K562 (cell line): Measurements from ENCODE around the gene KLHL14. TPM values are rescaled to one million over a fixed set of nuclear protein-coding genes. Genes with fewer than 3 reads are reported as not detected.

Source experiments
- ATAC-seq: fragments of 200-7000 bp; cut with Tn5 transposase; 3 replicates; pipeline ENCODE4 v1.9.1; 2020; ENCODE audit warnings: moderate library complexity
- BruUV-seq: library from RNA; stranded (reverse); fragments of 400-500 nt; replicated peaks from 2 replicates; lab custom pipeline; 2021; lab: Mats Ljungman, UMichigan
- CTCF ChIA-PET: fragments of 300-600 bp; formaldehyde crosslinking; extraction: SDS; loops from one replicate; lab custom pipeline; 2021; ENCODE audit warnings: low intra/inter-chr PET ratio; lab: Yijun Ruan, JAX
- POLR2A ChIA-PET: fragments of 300-600, 350-650 bp; sonication (Branson Sonifier 250); formaldehyde crosslinking; extraction: SDS; loops from one replicate; lab custom pipeline; 2021; ENCODE audit warnings: antibody characterized with exemption, inconsistent platforms; lab: Yijun Ruan, JAX
- DNase-seq, 4 experiments: peaks; one replicate each; pipeline versions ENCODE4 v3.0.0 to v3.0.0-alpha.2; 2011 to 2018; ENCODE audit warnings: low spot score in 3 of 4, mixed read lengths in 3 of 4; ENCODE audit errors: extremely low read depth in 1 of 4
- FAIRE-seq: peaks from 2 replicates; lab custom pipeline; 2011; peaks lifted over from hg19 to GRCh38; lab: Jason Lieb, UNC
- H2AFZ ChIP-seq: 2 replicates; pipeline ENCODE4 v1.6.0; 2011; ENCODE audit warnings: low read depth, low read length, control low read depth, inconsistent platforms
- H3K27ac ChIP-seq: fragments of 200-600 bp; 3 replicates; pipeline ENCODE4 v1.8.0; 2011; ENCODE audit warnings: low read depth, mild to moderate bottlenecking, control low read depth, inconsistent platforms, low read length, moderate library complexity, mixed read lengths; ENCODE audit errors: extremely low read depth
- H3K27me3 ChIP-seq, 2 experiments: fragments of 300-600 bp in 1 of 2; 2 replicates in 1 of 2; 3 replicates in 1 of 2; pipeline versions ENCODE4 v1.6.0 to v1.8.0; 2011; ENCODE audit warnings: inconsistent platforms in 2 of 2, low read length in 2 of 2, mild to moderate bottlenecking in 1 of 2, mixed read lengths in 1 of 2, moderate library complexity in 1 of 2; ENCODE audit not compliant: control insufficient read depth in 2 of 2, insufficient read depth in 2 of 2
- H3K36me3 ChIP-seq: fragments of 300-600 bp; 3 replicates; pipeline ENCODE4 v1.8.0; 2011; ENCODE audit warnings: mild to moderate bottlenecking, low read length, inconsistent platforms; ENCODE audit not compliant: control insufficient read depth, insufficient read depth
- H3K4me1 ChIP-seq, 2 experiments: fragments of 200-600 bp in 1 of 2; replicated peaks in 1 of 2; 2 replicates in 1 of 2; 3 replicates in 1 of 2; pipeline versions ENCODE4 v1.5.1 to v1.8.0; 2011; ENCODE audit warnings: inconsistent platforms in 2 of 2, low read length in 2 of 2, mild to moderate bottlenecking in 1 of 2, mixed read lengths in 1 of 2, moderate library complexity in 1 of 2; ENCODE audit not compliant: control insufficient read depth in 2 of 2, insufficient read depth in 2 of 2
- H3K4me2 ChIP-seq: 2 replicates; pipeline ENCODE4 v1.6.1; 2011; ENCODE audit warnings: low read length, control low read depth, inconsistent platforms, mixed read lengths; ENCODE audit not compliant: insufficient read depth
- H3K4me3 ChIP-seq: fragments of 200-600 bp; sonication (generic), shearing (Covaris generic); 2 replicates; pipeline ENCODE4 v1.5.1; 2016; ENCODE audit warnings: control low read depth, inconsistent platforms
- H3K79me2 ChIP-seq: fragments of 200-600 bp; 3 replicates; pipeline ENCODE4 v1.8.0; 2011; ENCODE audit warnings: low read length, inconsistent platforms; ENCODE audit not compliant: control insufficient read depth, insufficient read depth
- H3K9ac ChIP-seq, 2 experiments: 2 replicates each; pipeline versions ENCODE4 v1.6.0 to v1.6.1; 2011; ENCODE audit warnings: low read depth in 2 of 2, low read length in 2 of 2, control low read depth in 1 of 2, inconsistent platforms in 1 of 2, mild to moderate bottlenecking in 1 of 2, mixed read lengths in 1 of 2; ENCODE audit not compliant: insufficient read depth in 1 of 2
- H3K9me1 ChIP-seq: one replicate; pipeline ENCODE4 v1.6.0; 2011; ENCODE audit warnings: inconsistent platforms, mild to moderate bottlenecking, low read length, moderate library complexity; ENCODE audit not compliant: control insufficient read depth, insufficient read depth
- H3K9me3 ChIP-seq: replicated peaks from 2 replicates; pipeline ENCODE4 v1.5.1; 2011; ENCODE audit warnings: low read depth, low read length, inconsistent platforms; ENCODE audit not compliant: control insufficient read depth, insufficient read depth
- H4K20me1 ChIP-seq: replicated peaks from 2 replicates; pipeline ENCODE4 v1.6.1; 2011; ENCODE audit warnings: low read length, inconsistent platforms, mixed read lengths; ENCODE audit not compliant: control insufficient read depth, insufficient read depth
- CEBPG ChIP-seq, 3 experiments: fragments of 200-800 bp in 1 of 3; sonication (Bioruptor generic) in 1 of 3; sonication (generic) in 1 of 3; formaldehyde crosslinking in 1 of 3; IDR thresholded peaks in 2 of 3; conservative IDR thresholded peaks in 1 of 3; 2 replicates each; pipeline versions ENCODE4 v1.6.1 to v1.8.0; 2016 to 2022; ENCODE audit warnings: missing compliant biosample characterization in 2 of 3, missing genetic modification characterization in 2 of 3, mild to moderate bottlenecking in 1 of 3, missing genetic modification reagents in 1 of 3
- CHD2 ChIP-seq: IDR thresholded peaks from 2 replicates; pipeline ENCODE4 v1.6.1; 2011; ENCODE audit warnings: low read depth, low read length
- CREB1 ChIP-seq, 2 experiments: sonication (generic) in 1 of 2; formaldehyde crosslinking in 1 of 2; IDR thresholded peaks; 2 replicates each; pipeline versions ENCODE4 v1.6.1 to v1.8.0; 2012 to 2022; ENCODE audit warnings: inconsistent platforms in 1 of 2, mild to moderate bottlenecking in 1 of 2, missing genetic modification reagents in 1 of 2, moderate library complexity in 1 of 2
- HNRNPL ChIP-seq: fragments of 200-400 bp; formaldehyde crosslinking; IDR thresholded peaks from 2 replicates; pipeline ENCODE4 v1.6.1; 2017; ENCODE audit warnings: low read depth, mild to moderate bottlenecking, low read length
- MEF2D ChIP-seq: conservative IDR thresholded peaks from 2 replicates; pipeline ENCODE4 v1.6.1; 2016; ENCODE audit warnings: low read depth, missing genetic modification characterization, missing compliant biosample characterization
- SMARCE1 ChIP-seq: fragments of 450-650 bp; IDR thresholded peaks from 2 replicates; pipeline ENCODE4 v1.7.1; 2016; ENCODE audit warnings: mild to moderate bottlenecking
- STAT5A ChIP-seq: IDR thresholded peaks from 2 replicates; pipeline ENCODE4 v1.6.1; 2012; ENCODE audit warnings: low read length, inconsistent platforms, borderline replicate concordance
- TOE1 ChIP-seq, 2 experiments: fragments of 450-650 bp in 1 of 2; sonication (generic) in 1 of 2; formaldehyde crosslinking in 1 of 2; IDR thresholded peaks; 2 replicates each; pipeline versions ENCODE4 v1.7.1 to v1.8.0; 2016 to 2022; ENCODE audit warnings: borderline replicate concordance in 2 of 2, mild to moderate bottlenecking in 2 of 2, antibody characterized with exemption in 1 of 2, inconsistent platforms in 1 of 2, low read depth in 1 of 2, missing genetic modification reagents in 1 of 2, moderate library complexity in 1 of 2
- ZNF224 ChIP-seq: sonication (generic); formaldehyde crosslinking; IDR thresholded peaks from 2 replicates; pipeline ENCODE4 v1.8.0; 2022; ENCODE audit warnings: mild to moderate bottlenecking, missing genetic modification reagents
- ZNF384 ChIP-seq: IDR thresholded peaks from 2 replicates; pipeline ENCODE4 v1.6.1; 2012; ENCODE audit warnings: low read depth, low read length, improper control_type of control experiment
- ZNF696 ChIP-seq: fragments of 250-450 bp; sonication (Bioruptor Pico); conservative IDR thresholded peaks from 2 replicates; pipeline ENCODE4 v1.4.0; 2020; ENCODE audit warnings: mild to moderate bottlenecking, moderate library complexity
- WGBS: fragments of 100-300 bp; shearing (Covaris generic); methylation state at CpG from one replicate; pipeline ENCODE4 v1.1.6; 2016; ENCODE audit warnings: low coverage, mixed read lengths; ENCODE audit not compliant: insufficient coverage; ENCODE audit errors: missing lambda C conversion rate; 5-methylcytosine and 5-hydroxymethylcytosine counted together
- in situ Hi-C: fragments of 300-500 bp; cut with MboI; formaldehyde crosslinking; loops from 4 replicates; pipeline ENCODE4 v1.15.0; 2018; ENCODE audit warnings: inconsistent platforms, mixed read lengths
- intact Hi-C: fragments of 100-400 bp; cut with micrococcal nuclease; formaldehyde crosslinking; loops from 2 replicates; pipeline ENCODE4 v1.14.2; 2022
- polyA plus RNA-seq, 8 experiments: library from polyadenylated mRNA; depleted of rRNA in 4 of 8; stranded (reverse) in 5 of 8; unstranded in 3 of 8; fragments of >200 nt; fragmentation: Nextera tagmentation in 2 of 8; fragmentation: Illumina TruSeq in 1 of 8; extraction: Ambion mirVana in 2 of 8; extraction: Trizol in 1 of 8; gene quantifications; 2 replicates each; pipeline versions ENCODE4 v1.2.1 to v1.2.3, GENCODE V29; 2011 to 2014; ENCODE audit warnings: inconsistent platforms in 1 of 8, missing spikeins in 1 of 8
- total RNA-seq, 7 experiments: library from RNA; depleted of rRNA in 6 of 7; stranded (reverse); fragments of >200 nt in 6 of 7; fragmentation: Illumina TruSeq in 2 of 7; extraction: Trizol in 2 of 7; gene quantifications; 2 replicates each; pipeline versions ENCODE4 v1.2.1 to v1.2.3, GENCODE V29; 2011 to 2021; ENCODE audit warnings: low replicate concordance in 1 of 7
- TF ChIP-seq, protein P1 (sequence below): fragments of 450-650 bp; formaldehyde crosslinking; IDR thresholded peaks from 2 replicates; pipeline ENCODE4 v1.4.0; 2022; ENCODE audit warnings: mild to moderate bottlenecking, moderate library complexity
- TF ChIP-seq, protein P2 (sequence below): fragments of 250-450 bp; sonication (Bioruptor Pico); IDR thresholded peaks from 2 replicates; pipeline ENCODE4 v1.4.0; 2020; ENCODE audit warnings: mild to moderate bottlenecking, moderate library complexity

The KLHL14 gene
- total and polyA plus RNA-seq, 9 of the 15 experiments (the other 6 are each of a cell fraction or from before 2014, with no cell fraction given), result not detected

DNA sequence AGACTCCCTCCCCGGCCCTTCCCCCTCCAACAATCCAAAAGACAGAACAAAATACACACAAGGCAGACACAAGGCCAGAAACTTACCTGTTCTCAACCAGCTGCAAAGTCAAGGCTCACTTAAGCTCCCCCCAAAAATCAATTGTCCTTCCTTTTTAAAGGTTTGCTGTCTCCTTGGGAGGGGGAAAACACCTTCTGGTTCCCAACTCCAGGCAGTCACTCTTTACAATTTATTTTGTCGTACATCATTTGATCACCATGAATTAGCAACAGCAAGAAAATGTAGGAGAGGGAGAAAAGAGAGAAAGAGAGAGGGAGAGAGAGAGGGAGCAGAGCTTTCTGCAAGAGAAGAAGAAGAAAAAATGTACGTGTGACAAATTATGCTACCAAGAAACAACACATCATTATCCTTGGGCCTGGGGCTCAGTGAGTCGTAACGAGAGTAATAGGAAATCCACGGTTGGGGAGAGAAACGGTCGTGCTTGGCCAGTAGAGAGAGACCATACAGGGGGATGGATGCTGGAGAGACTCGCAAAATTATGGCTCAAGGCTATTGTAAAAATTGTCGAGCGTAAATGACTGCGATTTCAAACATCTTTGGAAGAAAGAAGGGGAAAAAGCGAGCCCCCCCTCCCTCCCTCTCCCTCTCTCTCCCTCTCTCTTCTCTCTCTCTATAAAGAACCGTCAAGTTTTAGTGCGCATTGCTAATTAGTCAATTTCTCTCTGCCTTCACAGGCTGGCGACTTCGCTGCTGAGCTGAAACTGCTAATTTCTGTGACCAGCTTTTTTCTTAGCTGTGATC lies at the start of gene KLHL14 (continued):
- TF ChIP-seq, protein P1, sequence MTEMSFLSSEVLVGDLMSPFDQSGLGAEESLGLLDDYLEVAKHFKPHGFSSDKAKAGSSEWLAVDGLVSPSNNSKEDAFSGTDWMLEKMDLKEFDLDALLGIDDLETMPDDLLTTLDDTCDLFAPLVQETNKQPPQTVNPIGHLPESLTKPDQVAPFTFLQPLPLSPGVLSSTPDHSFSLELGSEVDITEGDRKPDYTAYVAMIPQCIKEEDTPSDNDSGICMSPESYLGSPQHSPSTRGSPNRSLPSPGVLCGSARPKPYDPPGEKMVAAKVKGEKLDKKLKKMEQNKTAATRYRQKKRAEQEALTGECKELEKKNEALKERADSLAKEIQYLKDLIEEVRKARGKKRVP (CRISPR knock-in tag), result no peak
- no peak for TF ChIP-seq ZNF224 (CRISPR knock-in tag)

DNA sequence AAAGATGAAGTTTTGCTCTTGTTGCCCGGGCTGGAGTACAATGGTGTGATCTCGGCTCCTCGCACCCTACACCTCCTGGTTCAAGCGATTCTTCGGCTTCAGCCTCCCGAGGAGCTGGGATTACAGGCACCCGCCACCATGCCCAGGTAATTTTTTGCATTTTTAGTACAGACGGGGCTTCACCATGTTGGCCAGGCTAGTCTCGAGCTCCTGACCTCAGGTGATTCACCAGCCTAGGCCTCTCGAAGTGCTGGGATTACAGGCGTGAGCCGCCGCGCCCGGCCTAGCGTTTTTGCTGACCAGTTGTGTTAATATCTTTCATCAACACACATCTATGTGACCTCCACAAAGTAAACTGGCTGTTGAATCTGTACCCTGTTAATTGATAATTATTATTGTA lies 49.4 kb upstream of the KLHL14 start:
- no TSS peak for BruUV-seq
- DNase-seq, result no peak
- POLR2A ChIA-PET, result no interaction called here
- CTCF ChIA-PET, result interaction anchor here (0.6 kb wide), 1 partner anchor 69 kb away, joined by 3 read pairs; no protein-coding TSS in a partner anchor
- in situ Hi-C loops (no loop called here), intact Hi-C loops (no loop called here)
- H3K4me1 ChIP-seq, result no peaks in the 10 kb centered on the region
- ATAC-seq, result no peak
- no peaks in the 10 kb centered on the region for H3K27me3 ChIP-seq
- H4K20me1 ChIP-seq, result no peaks in the 10 kb centered on the region
- H3K9ac ChIP-seq, result no peak overlapping the region
- no peak overlapping the region for H3K27ac ChIP-seq
- H3K79me2 ChIP-seq, result no peaks in the 10 kb centered on the region
- under 1% methylated on average over 16 of the region's 16 CpGs for WGBS
- no peak for FAIRE-seq
- H3K4me2 ChIP-seq, result no peak overlapping the region
- H2AFZ ChIP-seq, result no peak overlapping the region
- H3K36me3 ChIP-seq, result no peaks in the 10 kb centered on the region
- no peaks in the 10 kb centered on the region for H3K9me3 ChIP-seq
- no peak overlapping the region for H3K4me3 ChIP-seq
- no peaks in the 10 kb centered on the region for H3K9me1 ChIP-seq
- TF ChIP-seq SMARCE1, result no peak
- no peak for TF ChIP-seq ZNF384
- no peak for TF ChIP-seq ZNF696 (CRISPR knock-in tag)
- TF ChIP-seq, protein P1 (CRISPR knock-in tag), result no peak
- TF ChIP-seq, protein P2, sequence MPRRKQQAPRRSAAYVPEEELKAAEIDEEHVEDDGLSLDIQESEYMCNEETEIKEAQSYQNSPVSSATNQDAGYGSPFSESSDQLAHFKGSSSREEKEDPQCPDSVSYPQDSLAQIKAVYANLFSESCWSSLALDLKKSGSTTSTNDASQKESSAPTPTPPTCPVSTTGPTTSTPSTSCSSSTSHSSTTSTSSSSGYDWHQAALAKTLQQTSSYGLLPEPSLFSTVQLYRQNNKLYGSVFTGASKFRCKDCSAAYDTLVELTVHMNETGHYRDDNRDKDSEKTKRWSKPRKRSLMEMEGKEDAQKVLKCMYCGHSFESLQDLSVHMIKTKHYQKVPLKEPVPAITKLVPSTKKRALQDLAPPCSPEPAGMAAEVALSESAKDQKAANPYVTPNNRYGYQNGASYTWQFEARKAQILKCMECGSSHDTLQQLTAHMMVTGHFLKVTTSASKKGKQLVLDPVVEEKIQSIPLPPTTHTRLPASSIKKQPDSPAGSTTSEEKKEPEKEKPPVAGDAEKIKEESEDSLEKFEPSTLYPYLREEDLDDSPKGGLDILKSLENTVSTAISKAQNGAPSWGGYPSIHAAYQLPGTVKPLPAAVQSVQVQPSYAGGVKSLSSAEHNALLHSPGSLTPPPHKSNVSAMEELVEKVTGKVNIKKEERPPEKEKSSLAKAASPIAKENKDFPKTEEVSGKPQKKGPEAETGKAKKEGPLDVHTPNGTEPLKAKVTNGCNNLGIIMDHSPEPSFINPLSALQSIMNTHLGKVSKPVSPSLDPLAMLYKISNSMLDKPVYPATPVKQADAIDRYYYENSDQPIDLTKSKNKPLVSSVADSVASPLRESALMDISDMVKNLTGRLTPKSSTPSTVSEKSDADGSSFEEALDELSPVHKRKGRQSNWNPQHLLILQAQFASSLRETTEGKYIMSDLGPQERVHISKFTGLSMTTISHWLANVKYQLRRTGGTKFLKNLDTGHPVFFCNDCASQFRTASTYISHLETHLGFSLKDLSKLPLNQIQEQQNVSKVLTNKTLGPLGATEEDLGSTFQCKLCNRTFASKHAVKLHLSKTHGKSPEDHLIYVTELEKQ (CRISPR knock-in tag), result no peak
- TF ChIP-seq TOE1 (IDR thresholded peaks at IDR 0.05; ENCODE audit: borderline replicate concordance), result no peak
- no peak for TF ChIP-seq TOE1 (CRISPR knock-in tag; IDR thresholded peaks at IDR 0.05; ENCODE audit: borderline replicate concordance, low read depth)
- no peak for TF ChIP-seq HNRNPL
- no peak for TF ChIP-seq MEF2D (tag)
- no peak for TF ChIP-seq STAT5A
- no peak for TF ChIP-seq CHD2
- TF ChIP-seq CREB1 (IDR thresholded peaks at IDR 0.05), result no peak
- TF ChIP-seq CREB1 (CRISPR knock-in tag; IDR thresholded peaks at IDR 0.05), result no peak
- TF ChIP-seq CEBPG (CRISPR knock-in tag; IDR thresholded peaks at IDR 0.05), result no peak
- TF ChIP-seq CEBPG (tag; conservative IDR thresholded peaks at IDR 0.05 in 1 of 2, IDR thresholded peaks at IDR 0.05 in 1 of 2), result no peak
